ENCODE data around the gene SPC25. TPM values are rescaled to one million over a fixed set of nuclear protein-coding genes. Genes with fewer than 3 reads are reported as not detected.

Gene SPC25
- total and polyA plus RNA-seq, 11 donors, result 0.14 to 3.8 (median 0.65) TPM; not detected in 5

DNA sequence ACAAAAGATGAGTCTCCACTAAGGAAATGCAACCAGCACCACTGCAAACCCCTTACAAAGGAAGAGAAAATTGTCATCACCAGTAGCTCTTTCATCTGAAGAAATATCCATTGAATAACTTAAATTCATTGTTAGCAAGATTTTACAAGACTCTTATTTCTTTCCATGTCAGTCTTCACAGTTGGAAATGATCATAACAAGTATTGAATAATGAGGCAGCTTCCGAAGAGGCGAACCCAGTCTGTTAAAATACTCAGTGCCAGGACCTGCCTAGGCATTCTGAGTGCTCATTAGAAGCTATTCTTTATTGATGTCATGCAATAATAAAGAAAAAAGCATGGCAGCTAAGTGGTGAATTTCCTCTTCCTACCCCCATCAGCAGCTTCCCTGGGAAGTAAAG lies 54.3 kb downstream of the SPC25 start:
- no peak overlapping the region for H3K27ac ChIP-seq
- peaks cover 0 to 5% (median under 1%) of the 10 kb centered on the region in 12 donors for H3K9me3 ChIP-seq
- H3K27me3 ChIP-seq, result no peaks in the 10 kb centered on the region
- H3K4me3 ChIP-seq, result no peak overlapping the region
- no peak for DNase-seq
- H3K36me3 ChIP-seq, result peaks cover 0 to 89% (median 26%) of the 10 kb centered on the region in 9 donors
- H3K4me1 ChIP-seq, result no peaks in the 10 kb centered on the region
- intact Hi-C loops (cut with DNase I), result no loop called here
- 95 to 99% (median 97%) methylated on average over 2 of the region's 2 CpGs for WGBS, 4 donors
- TF ChIP-seq POLR2A (IDR thresholded peaks at IDR 0.05), result no peak
- TF ChIP-seq, protein P1, sequence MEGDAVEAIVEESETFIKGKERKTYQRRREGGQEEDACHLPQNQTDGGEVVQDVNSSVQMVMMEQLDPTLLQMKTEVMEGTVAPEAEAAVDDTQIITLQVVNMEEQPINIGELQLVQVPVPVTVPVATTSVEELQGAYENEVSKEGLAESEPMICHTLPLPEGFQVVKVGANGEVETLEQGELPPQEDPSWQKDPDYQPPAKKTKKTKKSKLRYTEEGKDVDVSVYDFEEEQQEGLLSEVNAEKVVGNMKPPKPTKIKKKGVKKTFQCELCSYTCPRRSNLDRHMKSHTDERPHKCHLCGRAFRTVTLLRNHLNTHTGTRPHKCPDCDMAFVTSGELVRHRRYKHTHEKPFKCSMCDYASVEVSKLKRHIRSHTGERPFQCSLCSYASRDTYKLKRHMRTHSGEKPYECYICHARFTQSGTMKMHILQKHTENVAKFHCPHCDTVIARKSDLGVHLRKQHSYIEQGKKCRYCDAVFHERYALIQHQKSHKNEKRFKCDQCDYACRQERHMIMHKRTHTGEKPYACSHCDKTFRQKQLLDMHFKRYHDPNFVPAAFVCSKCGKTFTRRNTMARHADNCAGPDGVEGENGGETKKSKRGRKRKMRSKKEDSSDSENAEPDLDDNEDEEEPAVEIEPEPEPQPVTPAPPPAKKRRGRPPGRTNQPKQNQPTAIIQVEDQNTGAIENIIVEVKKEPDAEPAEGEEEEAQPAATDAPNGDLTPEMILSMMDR (IDR thresholded peaks at IDR 0.05), result no peak
- no peak for ATAC-seq

- H3K9me3 ChIP-seq, result peaks cover 0 to 10% (median 3%) of the 10 kb centered on the region in 12 donors
- intact Hi-C loops (cut with DNase I), result no loop called here
Measured at GRCh38 chr2:168831662-168832061, 58.6 kb downstream of the SPC25 start.

GRCh38 chr2:168830958-168831357 lies 59.3 kb downstream of the SPC25 start:
- peaks cover 0 to 87% (median 25%) of the 10 kb centered on the region in 9 donors for H3K36me3 ChIP-seq
- no peak overlapping the region for H3K27ac ChIP-seq
- DNase-seq, result no peak
- no peak overlapping the region for H3K4me3 ChIP-seq
- no peak for ATAC-seq
- H3K4me1 ChIP-seq, result no peaks in the 10 kb centered on the region
- H3K27me3 ChIP-seq, result no peaks in the 10 kb centered on the region
- TF ChIP-seq, protein P1 (IDR thresholded peaks at IDR 0.05), result no peak
- no peak for TF ChIP-seq POLR2A (IDR thresholded peaks at IDR 0.05)
- intact Hi-C loops (cut with DNase I), result no loop called here
- peaks cover 0 to 10% (median 3%) of the 10 kb centered on the region in 12 donors for H3K9me3 ChIP-seq

More at GRCh38 chr2:168831662-168832061, 58.6 kb downstream of the SPC25 start:
- Histone ChIP-seq H3K4me3 (no peak overlapping the region), H3K27ac (no peak overlapping the region), H3K36me3 (peaks cover 0 to 91% (median 31%) of the 10 kb centered on the region in 9 donors), H3K4me1 (no peaks in the 10 kb centered on the region), H3K27me3 (no peaks in the 10 kb centered on the region)
- ATAC-seq, result no peak
- no peak for DNase-seq
- TF ChIP-seq POLR2A (IDR thresholded peaks at IDR 0.05), result no peak
- TF ChIP-seq, protein P1 (IDR thresholded peaks at IDR 0.05), result no peak

GRCh38 chr2:168825126-168825525 lies 65.1 kb downstream of the SPC25 start:
- H3K36me3 ChIP-seq, result peaks cover 0 to 41% (median 9%) of the 10 kb centered on the region in 9 donors
- TF ChIP-seq POLR2A (IDR thresholded peaks at IDR 0.05), result no peak
- TF ChIP-seq, protein P1 (IDR thresholded peaks at IDR 0.05), result no peak
- DNase-seq, result no peak
- intact Hi-C loops (cut with DNase I), result no loop called here
- no peaks in the 10 kb centered on the region for H3K27me3 ChIP-seq
- peaks cover 0 to 10% (median 0%) of the 10 kb centered on the region in 12 donors for H3K4me1 ChIP-seq
- H3K9me3 ChIP-seq, result no peaks in the 10 kb centered on the region
- H3K27ac ChIP-seq, result no peak overlapping the region
- ATAC-seq, result no peak
- H3K4me3 ChIP-seq, result no peak overlapping the region
